ENCODE results near the gene MAFF. TPM values are rescaled to one million over a fixed set of nuclear protein-coding genes. Genes with fewer than 3 reads are reported as not detected.
A peak's percentile ranks its signal among the peaks of the same experiment; 100 is the strongest.

MAFF gene
- total and polyA plus RNA-seq, 7 experiments from 2014 or later = 1.6 to 72.6 (median 5.1) TPM

GRCh38 chr22:38205261-38206128, 3.7 kb downstream of the MAFF start:
- H3K36me3 ChIP-seq (ENCODE audit: control insufficient read depth in 2 of 3, insufficient read depth in 3 of 3, low read length in 3 of 3) = peaks cover 0 to 3% (median 0%) of the 10 kb centered on the region in 3 experiments
- ChIA-PET CTCF (interaction anchor here (0.6 kb wide), 1 partner anchor 25 kb away, joined by 3 read pairs; no protein-coding TSS in a partner anchor), POLR2A (interaction anchor here (0.5 to 1.5 kb wide), 3 partner anchors 19 to 61 kb away, joined by 3 read pairs; partner anchors contain the start of gene PLA2G6)
- Mint-ChIP-seq H3K4me3 (peak overlapping the region in 2 of 10 donors; percentile 3 to 45), H3K27me3 (no peaks in the 10 kb centered on the region), H3K4me1 (peaks cover 10 to 39% (median 26%) of the 10 kb centered on the region in 7 donors), H3K9me3 (peaks cover 0 to 3% (median 0%) of the 10 kb centered on the region in 11 donors), H3K36me3 (no peaks in the 10 kb centered on the region), H3K27ac (peak overlapping the region in 4 of 9 donors; percentile 20 to 65 (median 55))
- ATAC-seq = no peak
- intact Hi-C loops (cut with micrococcal nuclease) = loop anchor here in 1 of 2 donors (10.0 kb wide), 1 partner anchor 91 kb away; the partner anchor contains the start of gene BAIAP2L2
- H3K4me1 ChIP-seq (ENCODE audit: control insufficient read depth in 2 of 2, insufficient read depth in 2 of 2, low read length in 2 of 2) = peaks cover 5 to 19% of the 10 kb centered on the region in 2 donors
- no peak for DNase-seq
- no peaks in the 10 kb centered on the region for H3K9me3 ChIP-seq (ENCODE audit: control insufficient read depth in 2 of 3, low read length in 3 of 3)
- no peak overlapping the region for H3K27ac ChIP-seq (ENCODE audit: low read depth, low read length)
- H3K4me3 ChIP-seq (ENCODE audit: low read length) = no peak overlapping the region
- no peaks in the 10 kb centered on the region for H3K27me3 ChIP-seq (ENCODE audit: control insufficient read depth in 2 of 2, insufficient read depth in 2 of 2, low read length in 2 of 2)

DNA sequence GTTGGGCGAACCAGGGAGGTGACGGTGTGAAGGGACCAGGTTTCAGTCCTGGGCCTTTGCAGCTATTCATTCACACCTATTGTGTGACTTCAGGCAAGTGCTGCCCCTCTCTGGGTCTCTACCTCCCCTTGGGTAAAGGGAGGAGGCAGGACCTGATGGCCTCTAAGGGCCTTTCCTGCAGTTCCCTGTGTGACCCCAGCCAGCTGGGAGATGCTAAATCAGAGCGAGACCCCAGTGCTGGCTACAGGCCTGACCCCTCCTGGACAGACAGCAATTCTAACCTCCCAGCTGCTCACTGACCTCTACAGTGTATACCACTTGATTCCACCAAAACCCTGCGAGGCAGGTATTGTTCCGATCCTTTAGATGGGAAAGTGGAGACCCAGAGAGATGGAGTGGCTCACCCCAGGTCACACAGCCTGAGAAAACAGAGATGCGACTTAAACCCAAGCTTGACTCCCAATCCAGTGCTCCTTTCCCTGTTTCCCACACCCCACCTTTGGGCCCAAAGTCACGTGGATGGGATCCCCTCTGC, 6.2 kb downstream of the MAFF start:
- Mint-ChIP-seq H3K4me1 (peaks cover under 1 to 33% (median 13%) of the 10 kb centered on the region in 7 donors), H3K36me3 (peaks cover 0 to 3% (median 0%) of the 10 kb centered on the region in 5 donors), H3K27me3 (no peaks in the 10 kb centered on the region), H3K4me3 (no peak overlapping the region), H3K9me3 (peaks cover 0 to 2% (median 0%) of the 10 kb centered on the region in 11 donors), H3K27ac (peak overlapping the region in 3 of 9 donors; percentile 14 to 72 (median 62))
- ChIA-PET CTCF (no interaction called here), POLR2A (interaction anchor here (1.0 kb wide), 1 partner anchor 16 kb away, joined by 3 read pairs; no protein-coding TSS in a partner anchor)
- Histone ChIP-seq H3K4me3 (ENCODE audit: low read length) (no peak overlapping the region), H3K27me3 (ENCODE audit: control insufficient read depth in 2 of 2, insufficient read depth in 2 of 2, low read length in 2 of 2) (no peaks in the 10 kb centered on the region), H3K27ac (ENCODE audit: low read depth, low read length) (no peak overlapping the region), H3K36me3 (ENCODE audit: control insufficient read depth in 2 of 3, insufficient read depth in 3 of 3, low read length in 3 of 3) (no peaks in the 10 kb centered on the region), H3K9me3 (ENCODE audit: control insufficient read depth in 2 of 3, low read length in 3 of 3) (no peaks in the 10 kb centered on the region), H3K4me1 (ENCODE audit: control insufficient read depth in 2 of 2, insufficient read depth in 2 of 2, low read length in 2 of 2) (peaks cover 0 to 9% of the 10 kb centered on the region in 2 donors)
- DNase-seq (no peak), ATAC-seq (no peak)
- intact Hi-C loops (cut with micrococcal nuclease) = loop anchor here in 1 of 2 donors (10.0 kb wide), 1 partner anchor 93 kb away; the partner anchor contains the start of gene BAIAP2L2

GRCh38 chr22:38208551-38208968, 6.8 kb downstream of the MAFF start:
- Histone ChIP-seq H3K9me3 (ENCODE audit: control insufficient read depth in 2 of 3, low read length in 3 of 3) (no peaks in the 10 kb centered on the region), H3K36me3 (ENCODE audit: control insufficient read depth in 2 of 3, insufficient read depth in 3 of 3, low read length in 3 of 3) (no peaks in the 10 kb centered on the region), H3K4me3 (ENCODE audit: low read length) (no peak overlapping the region), H3K4me1 (ENCODE audit: control insufficient read depth in 2 of 2, insufficient read depth in 2 of 2, low read length in 2 of 2) (peaks cover 0 to 4% of the 10 kb centered on the region in 2 donors), H3K27me3 (ENCODE audit: control insufficient read depth in 2 of 2, insufficient read depth in 2 of 2, low read length in 2 of 2) (no peaks in the 10 kb centered on the region), H3K27ac (ENCODE audit: low read depth, low read length) (no peak overlapping the region)
- Mint-ChIP-seq H3K4me3 (no peak overlapping the region), H3K4me1 (peaks cover 6 to 32% (median 15%) of the 10 kb centered on the region in 7 donors), H3K27ac (peak overlapping the region in 1 of 9 donors; percentile 14), H3K9me3 (no peaks in the 10 kb centered on the region), H3K27me3 (no peaks in the 10 kb centered on the region), H3K36me3 (peaks cover 0 to 3% (median 0%) of the 10 kb centered on the region in 5 donors)
- intact Hi-C loops (cut with micrococcal nuclease) = loop anchor here in 1 of 2 donors (10.0 kb wide), 1 partner anchor 94 kb away; the partner anchor contains the start of gene BAIAP2L2
- POLR2A ChIA-PET = no interaction called here
- ATAC-seq (no peak), DNase-seq (no peak)
- CTCF ChIA-PET = no interaction called here

GRCh38 chr22:38211556-38211955, 9.8 kb downstream of the MAFF start:
- no peaks in the 10 kb centered on the region for H3K9me3 ChIP-seq (ENCODE audit: control insufficient read depth in 2 of 3, low read length in 3 of 3)
- no peaks in the 10 kb centered on the region for H3K27me3 Mint-ChIP-seq
- H3K4me3 Mint-ChIP-seq = no peak overlapping the region
- no peak overlapping the region for H3K4me3 ChIP-seq (ENCODE audit: low read length)
- H3K9me3 Mint-ChIP-seq = no peaks in the 10 kb centered on the region
- ChIA-PET CTCF (interaction anchor here (0.6 to 0.7 kb wide), 2 partner anchors 61 to 424 kb away, joined by 3 to 5 read pairs; no protein-coding TSS in a partner anchor), POLR2A (no interaction called here)
- H3K27me3 ChIP-seq (ENCODE audit: control insufficient read depth in 2 of 2, insufficient read depth in 2 of 2, low read length in 2 of 2) = no peaks in the 10 kb centered on the region
- H3K36me3 Mint-ChIP-seq = peaks cover 0 to 6% (median 0%) of the 10 kb centered on the region in 5 donors
- H3K4me1 Mint-ChIP-seq = peaks cover 7 to 20% (median 10%) of the 10 kb centered on the region in 7 donors
- intact Hi-C loops (cut with micrococcal nuclease) = no loop called here
- no peak for DNase-seq
- no peak overlapping the region for H3K27ac ChIP-seq (ENCODE audit: low read depth, low read length)
- H3K4me1 ChIP-seq (ENCODE audit: control insufficient read depth in 2 of 2, insufficient read depth in 2 of 2, low read length in 2 of 2) = peaks cover 6 to 7% of the 10 kb centered on the region in 2 donors
- H3K36me3 ChIP-seq (ENCODE audit: control insufficient read depth in 2 of 3, insufficient read depth in 3 of 3, low read length in 3 of 3) = no peaks in the 10 kb centered on the region
- ATAC-seq = no peak
- no peak overlapping the region for H3K27ac Mint-ChIP-seq

DNA sequence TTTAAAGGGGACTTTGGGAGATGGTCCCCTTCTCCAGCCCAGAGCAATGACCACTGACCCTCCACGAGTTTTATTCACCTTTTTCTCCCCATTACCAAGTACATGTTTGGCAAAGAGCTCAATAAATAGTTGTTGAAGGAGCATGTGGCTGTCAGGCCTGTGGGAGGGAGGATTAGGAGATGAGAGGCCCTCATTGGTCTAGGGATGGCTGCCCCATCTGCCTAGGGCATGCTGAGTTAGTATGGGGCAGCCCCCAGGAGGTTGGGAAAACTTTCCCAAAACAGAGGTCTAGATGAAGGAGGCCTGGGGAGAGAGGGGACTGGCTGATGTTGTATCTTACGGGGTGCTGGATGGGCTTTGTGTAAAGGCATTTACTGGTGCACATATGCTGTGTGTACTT, 10.6 kb downstream of the MAFF start:
- Histone ChIP-seq H3K4me1 (ENCODE audit: control insufficient read depth in 2 of 2, insufficient read depth in 2 of 2, low read length in 2 of 2) (peaks cover 6 to 7% of the 10 kb centered on the region in 2 donors), H3K27me3 (ENCODE audit: control insufficient read depth in 2 of 2, insufficient read depth in 2 of 2, low read length in 2 of 2) (no peaks in the 10 kb centered on the region), H3K4me3 (ENCODE audit: low read length) (no peak overlapping the region), H3K27ac (ENCODE audit: low read depth, low read length) (no peak overlapping the region), H3K9me3 (ENCODE audit: control insufficient read depth in 2 of 3, low read length in 3 of 3) (no peaks in the 10 kb centered on the region), H3K36me3 (ENCODE audit: control insufficient read depth in 2 of 3, insufficient read depth in 3 of 3, low read length in 3 of 3) (no peaks in the 10 kb centered on the region)
- POLR2A ChIA-PET = no interaction called here
- H3K27ac Mint-ChIP-seq = peak overlapping the region in 1 of 9 donors; percentile 70
- peaks cover 0 to 7% (median 0%) of the 10 kb centered on the region in 5 donors for H3K36me3 Mint-ChIP-seq
- intact Hi-C loops (cut with micrococcal nuclease) = no loop called here
- no peaks in the 10 kb centered on the region for H3K9me3 Mint-ChIP-seq
- H3K4me1 Mint-ChIP-seq = peaks cover 7 to 20% (median 10%) of the 10 kb centered on the region in 7 donors
- CTCF ChIA-PET = no interaction called here
- no peak overlapping the region for H3K4me3 Mint-ChIP-seq
- ATAC-seq (no peak), DNase-seq (no peak)
- no peaks in the 10 kb centered on the region for H3K27me3 Mint-ChIP-seq

DNA sequence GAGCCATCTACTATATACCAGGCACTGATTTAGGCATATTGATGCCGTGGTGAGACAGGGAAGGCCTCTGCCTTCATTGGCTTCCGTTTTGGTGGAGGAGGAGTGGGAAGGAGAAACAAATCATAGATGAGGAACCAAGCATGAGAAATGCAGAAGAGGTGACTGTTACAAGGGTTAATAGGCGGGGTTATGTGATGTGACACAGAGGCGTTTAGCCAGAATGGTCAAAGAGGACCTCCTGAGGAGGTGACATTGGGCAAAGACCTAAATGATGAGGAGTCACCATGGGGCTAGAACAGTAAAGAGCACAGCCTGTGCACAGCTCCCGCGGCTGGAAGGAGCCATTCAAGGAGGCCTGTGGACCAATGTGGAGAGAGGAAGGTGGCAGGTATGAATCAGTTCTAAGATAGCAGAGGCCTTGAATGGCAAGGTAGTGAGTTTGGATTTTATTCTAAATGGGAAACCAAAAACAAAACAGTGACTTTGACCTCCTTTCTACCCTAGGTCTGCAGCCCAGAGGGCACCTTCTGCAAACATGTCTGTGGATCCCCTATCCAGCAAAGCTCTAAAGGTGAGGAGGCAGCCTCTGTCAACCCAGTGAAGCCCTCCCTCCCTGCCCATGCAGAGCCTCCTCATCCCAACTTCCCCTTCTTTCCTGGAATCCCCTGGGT, 11.7 kb downstream of the MAFF start:
- POLR2A ChIA-PET = interaction anchor here (1.8 kb wide), 1 partner anchor 12 kb away, joined by 5 read pairs; no protein-coding TSS in a partner anchor
- DNase-seq = no peak
- Histone ChIP-seq H3K4me3 (ENCODE audit: low read length) (no peak overlapping the region), H3K9me3 (ENCODE audit: control insufficient read depth in 2 of 3, low read length in 3 of 3) (no peaks in the 10 kb centered on the region), H3K4me1 (ENCODE audit: control insufficient read depth in 2 of 2, insufficient read depth in 2 of 2, low read length in 2 of 2) (peaks cover 6 to 7% of the 10 kb centered on the region in 2 donors), H3K36me3 (ENCODE audit: control insufficient read depth in 2 of 3, insufficient read depth in 3 of 3, low read length in 3 of 3) (no peaks in the 10 kb centered on the region), H3K27ac (ENCODE audit: low read depth, low read length) (no peak overlapping the region), H3K27me3 (ENCODE audit: control insufficient read depth in 2 of 2, insufficient read depth in 2 of 2, low read length in 2 of 2) (no peaks in the 10 kb centered on the region)
- Mint-ChIP-seq H3K4me3 (peak overlapping the region in 9 of 10 donors; percentile 11 to 55 (median 46)), H3K27ac (peak overlapping the region in 3 of 9 donors; percentile 6 to 56 (median 39)), H3K4me1 (peaks cover 7 to 25% (median 10%) of the 10 kb centered on the region in 7 donors), H3K9me3 (no peaks in the 10 kb centered on the region), H3K27me3 (no peaks in the 10 kb centered on the region), H3K36me3 (peaks cover 0 to 7% (median 0%) of the 10 kb centered on the region in 5 donors)
- CTCF ChIA-PET = interaction anchor here (1.3 kb wide), 1 partner anchor 99 kb away, joined by 3 read pairs; no protein-coding TSS in a partner anchor
- intact Hi-C loops (cut with micrococcal nuclease) = no loop called here
- peak; percentile 37 for ATAC-seq

All from naive thymus-derived CD4-positive, alpha-beta T cell (primary cell).